OCI-M1 (cell line): Measurements from ENCODE around the gene MAP2.

Experiments used
- DNase-seq: peaks from one replicate; lab custom pipeline; 2025; lab: John Stamatoyannopoulos, UW

Gene MAP2

GRCh38 chr2:209533391-209533790, 109.5 kb downstream of the MAP2 start:
- DNase-seq: no peak

GRCh38 chr2:209534228-209534627, 110.4 kb downstream of the MAP2 start:
- no peak for DNase-seq

GRCh38 chr2:209536363-209536762, 112.5 kb downstream of the MAP2 start:
- no peak for DNase-seq

- no peak for DNase-seq
Observed at GRCh38 chr2:209547726-209548125, 123.9 kb downstream of the MAP2 start.

GRCh38 chr2:209549589-209549988, 125.7 kb downstream of the MAP2 start:
- DNase-seq: no peak

- no peak for DNase-seq
Observed at GRCh38 chr2:209553913-209554312, 130.1 kb downstream of the MAP2 start.

- peak; percentile 60 for DNase-seq
Observed at GRCh38 chr2:209556354-209556961, 132.6 kb downstream of the MAP2 start.

GRCh38 chr2:209560911-209561310, 137.1 kb downstream of the MAP2 start:
- DNase-seq: no peak

- DNase-seq: no peak
Observed at GRCh38 chr2:209563453-209563852, 139.6 kb downstream of the MAP2 start.

- no peak for DNase-seq
Observed at GRCh38 chr2:209564816-209565215, 141.0 kb downstream of the MAP2 start.

GRCh38 chr2:209565896-209566582, 142.2 kb downstream of the MAP2 start:
- DNase-seq: no peak

GRCh38 chr2:209570194-209570593, 146.3 kb downstream of the MAP2 start:
- no peak for DNase-seq

GRCh38 chr2:209574515-209574914, 150.7 kb downstream of the MAP2 start:
- DNase-seq: no peak

- peak; percentile 51 for DNase-seq
Observed at GRCh38 chr2:209577376-209578357, 153.8 kb downstream of the MAP2 start.

- no peak for DNase-seq
Observed at GRCh38 chr2:209578394-209579001, 154.7 kb downstream of the MAP2 start.

GRCh38 chr2:209579230-209579749, 155.4 kb downstream of the MAP2 start:
- peak; percentile 10 for DNase-seq

GRCh38 chr2:209581040-209581439, 157.2 kb downstream of the MAP2 start:
- DNase-seq: no peak

- DNase-seq: no peak
Observed at GRCh38 chr2:209582281-209582680, 158.4 kb downstream of the MAP2 start.

- DNase-seq: no peak
Observed at GRCh38 chr2:209584472-209584871, 160.6 kb downstream of the MAP2 start.

GRCh38 chr2:209584915-209585314, 161.1 kb downstream of the MAP2 start:
- DNase-seq: no peak

- DNase-seq: no peak
Observed at GRCh38 chr2:209591021-209591420, 167.2 kb downstream of the MAP2 start.

- DNase-seq: no peak
Observed at GRCh38 chr2:209592106-209592505, 168.3 kb downstream of the MAP2 start.
